ENCODE measurements around the gene SLC4A2. TPM values are rescaled to one million over a fixed set of nuclear protein-coding genes. Genes with fewer than 3 reads are reported as not detected.
A peak's percentile ranks its signal among the peaks of the same experiment; 100 is the strongest.

SLC4A2 gene
- total and polyA plus RNA-seq, 2 of the 8 experiments (the other 6 are each of a cell fraction or from before 2014, with no cell fraction given) = 72.6 to 147 TPM

- Histone ChIP-seq H3K14ac (ENCODE audit: insufficient read length) (no peak overlapping the region), H4K5ac (ENCODE audit: insufficient read length, low read depth, low read length) (no peak overlapping the region), H3K36me3 (ENCODE audit: control insufficient read depth in 2 of 4, insufficient read depth in 4 of 4, low read length in 3 of 4) (no peaks in the 10 kb centered on the region), H3K4me1 (replicated peaks in 1 of 4; ENCODE audit: control insufficient read depth in 3 of 4, insufficient read depth in 4 of 4, low read length in 3 of 4) (peaks cover 9 to 32% (median 23%) of the 10 kb centered on the region in 4 experiments), H3K27me3 (replicated peaks in 1 of 4; ENCODE audit: control insufficient read depth in 3 of 4, extremely low read depth in 1 of 4, insufficient read depth in 3 of 4, low read length in 3 of 4) (peaks cover 0 to 21% (median 7%) of the 10 kb centered on the region in 4 experiments; a peak in 5 of 7 replicates), H2BK5ac (ENCODE audit: low read depth, low read length) (no peak overlapping the region), H3K9me3 (ENCODE audit: insufficient read depth in 2 of 2, low read depth in 1 of 2, low read length in 1 of 2) (no peaks in the 10 kb centered on the region), H4K8ac (ENCODE audit: extremely low read depth, insufficient read depth, low read length) (no peak overlapping the region; the same call in 1 of the 2 replicates), H3K56ac (replicated peaks; ENCODE audit: insufficient read length, low read depth, low read length) (no peak overlapping the region), H4K20me1 (replicated peaks in 1 of 2; ENCODE audit: control insufficient read depth in 1 of 2, insufficient read depth in 2 of 2, low read length in 2 of 2) (peaks cover 0 to 12% of the 10 kb centered on the region in 2 experiments), H2AK5ac (ENCODE audit: low read depth, low read length) (no peak overlapping the region), H3K18ac (ENCODE audit: extremely low read depth, low read length) (no peak overlapping the region), H2AFZ (ENCODE audit: low read length) (no peak overlapping the region), H3K4me3 (ENCODE audit: extremely low read depth in 1 of 4, insufficient read depth in 2 of 4, low read depth in 3 of 4, low read length in 4 of 4) (peak overlapping the region in 1 of 4 experiments; percentile 91; a peak in 1 of 8 replicates), H3K27ac (ENCODE audit: low read depth, low read length) (no peak overlapping the region), H3K4ac (replicated peaks; ENCODE audit: insufficient read length, low read depth, low read length) (no peak overlapping the region), H3K79me2 (ENCODE audit: control insufficient read depth in 1 of 2, insufficient read depth in 2 of 2, low read length in 2 of 2) (no peaks in the 10 kb centered on the region), H4K91ac (replicated peaks; ENCODE audit: insufficient read length, low read length) (no peak overlapping the region), H2BK12ac (ENCODE audit: low read depth, low read length) (no peak overlapping the region), H2BK15ac (ENCODE audit: low read length) (no peak overlapping the region), H3K79me1 (ENCODE audit: low read depth, low read length) (0 out of 2 replicates have a peak, but pooled peaks cover 3% of the 10 kb centered on the region), H3K4me2 (ENCODE audit: insufficient read depth in 1 of 2, low read depth in 2 of 2, low read length in 2 of 2) (peak overlapping the region; percentile 86 to 98; a peak in 3 of 4 replicates), H3K23me2 (ENCODE audit: low read depth, low read length) (peaks cover 21% of the 10 kb centered on the region), H2BK20ac (ENCODE audit: low read length) (no peak overlapping the region), H3K9ac (replicated peaks in 1 of 4; ENCODE audit: extremely low read depth in 1 of 4, low read depth in 3 of 4, low read length in 3 of 4) (no peak overlapping the region), H3K23ac (ENCODE audit: insufficient read length) (no peak overlapping the region), H2BK120ac (replicated peaks; ENCODE audit: low read depth, low read length) (no peak overlapping the region)
- TF ChIP-seq JUN (IDR thresholded peaks at IDR 0.05; ENCODE audit: low read depth, low read length) = no peak
- FAIRE-seq (no peak), DNase-seq (ENCODE audit: low read depth in 1 of 2, low spot score in 2 of 2) (no peak)
- ChIA-PET CTCF (ENCODE audit: partially characterized antibody) (interaction anchor here (0.9 to 9.7 kb wide), 12 partner anchors 11 to 57 kb away, joined by 3 to 88 read pairs (median 6); no protein-coding TSS in a partner anchor), POLR2A (ENCODE audit: partially characterized antibody) (interaction anchor here (1.2 to 2.2 kb wide), 2 partner anchors 9 to 28 kb away, joined by 4 to 7 read pairs; partner anchors contain the start of gene ABCB8)
- WGBS, 2 experiments (ENCODE audit: extremely low coverage in 1 of 2, insufficient coverage in 1 of 2, insufficient read length in 1 of 2, insufficient replicate concordance in 2 of 2, low coverage in 1 of 2, low lambda C conversion rate in 2 of 2, missing lambda C conversion rate in 1 of 2) = 81% methylated on average over 6 of the region's 6 CpGs; no CpG with 5 or more reads in 1 of the 2 experiments
Measured at GRCh38 chr7:151056283-151056665, 3.1 kb upstream of the SLC4A2 start.

All from H1 (cell line).